Umbilical cord (tissue), 2 donors: ENCODE data around the gene SYNGAP1. TPM values are rescaled to one million over a fixed set of nuclear protein-coding genes. Genes with fewer than 3 reads are reported as not detected.
A peak's percentile ranks its signal among the peaks of the same experiment; 100 is the strongest.

Source experiments
- DNase-seq: peaks from one replicate; pipeline ENCODE4 v3.0.0-alpha.2; 2015; ENCODE audit warnings: low spot score
- total RNA-seq: library from RNA; depleted of rRNA; stranded (reverse); fragments of >200 nt; gene quantifications from one replicate; pipeline ENCODE4 v1.2.3, GENCODE V29; 2014; ENCODE audit warnings: low replicate concordance; ENCODE audit not compliant: insufficient read depth

The SYNGAP1 gene
- total RNA-seq, 1 donor from 2014 or later = 7.5 TPM

GRCh38 chr6:33437666-33438065 is 17.8 kb downstream of the SYNGAP1 start:
- DNase-seq = no peak

GRCh38 chr6:33438978-33439594 is 19.2 kb downstream of the SYNGAP1 start:
- no peak for DNase-seq

GRCh38 chr6:33439956-33440648 is 20.2 kb downstream of the SYNGAP1 start:
- no peak for DNase-seq

- DNase-seq = no peak
Measured at GRCh38 chr6:33440649-33441309, 20.9 kb downstream of the SYNGAP1 start.

- no peak for DNase-seq
Measured at GRCh38 chr6:33441457-33441856, 21.6 kb downstream of the SYNGAP1 start.

GRCh38 chr6:33442283-33442682 is 22.4 kb downstream of the SYNGAP1 start:
- no peak for DNase-seq

- DNase-seq = no peak
Measured at GRCh38 chr6:33443025-33443424, 23.2 kb downstream of the SYNGAP1 start.

GRCh38 chr6:33443619-33444504 is 24.0 kb downstream of the SYNGAP1 start:
- no peak for DNase-seq

GRCh38 chr6:33445119-33445603 is 25.3 kb downstream of the SYNGAP1 start:
- no peak for DNase-seq

- no peak for DNase-seq
Measured at GRCh38 chr6:33446356-33446755, 26.5 kb downstream of the SYNGAP1 start.

- no peak for DNase-seq
Measured at GRCh38 chr6:33450434-33450833, 30.6 kb downstream of the SYNGAP1 start.

GRCh38 chr6:33451606-33452005 is 31.7 kb downstream of the SYNGAP1 start:
- DNase-seq = no peak

GRCh38 chr6:33452496-33452895 is 32.6 kb downstream of the SYNGAP1 start:
- no peak for DNase-seq

GRCh38 chr6:33453393-33454008 is 33.6 kb downstream of the SYNGAP1 start:
- no peak for DNase-seq

GRCh38 chr6:33454009-33454946 is 34.4 kb downstream of the SYNGAP1 start, which contains the start of gene ZBTB9:
ZBTB9 (plus strand) TSS chr6:33454576; CDS start chr6:33455101, 525 bp downstream.
- peak; percentile 97 for DNase-seq

- DNase-seq = no peak
Measured at GRCh38 chr6:33455051-33455450, 35.2 kb downstream of the SYNGAP1 start.

GRCh38 chr6:33456156-33456555 is 36.3 kb downstream of the SYNGAP1 start:
- DNase-seq = no peak

- no peak for DNase-seq
Measured at GRCh38 chr6:33458676-33459075, 38.8 kb downstream of the SYNGAP1 start.

- no peak for DNase-seq
Measured at GRCh38 chr6:33459226-33459625, 39.4 kb downstream of the SYNGAP1 start.
